Memory B cell (primary cell): ENCODE data around the gene CRMP1.
"Not testable (repeated sequence)": the region's sequence is repeated elsewhere in the genome, so short reads cannot be mapped to it uniquely, and the experiment has no call there.

Experiments
- ATAC-seq: fragments of 150-1000 bp; cut with Tn5 transposase; 2 replicates; pipeline ENCODE4 v1.10.0; 2021; ENCODE audit warnings: low read depth, mild to moderate bottlenecking, moderate library complexity
- DNase-seq, 2 donors: peaks; one replicate each; pipeline ENCODE4 v3.0.0; 2022; ENCODE audit warnings: low spot score in 2 of 2
- H3K27ac Mint-ChIP-seq: one replicate; pipeline ENCODE4 v1.8.0; 2022; ENCODE audit warnings: mild to moderate bottlenecking, moderate library complexity, mixed read lengths
- H3K27me3 Mint-ChIP-seq: one replicate; pipeline ENCODE4 v1.8.0; 2022; ENCODE audit warnings: mixed read lengths
- H3K36me3 Mint-ChIP-seq: one replicate; pipeline ENCODE4 v1.8.0; 2022; ENCODE audit warnings: mild to moderate bottlenecking, mixed read lengths
- H3K4me1 Mint-ChIP-seq: one replicate; pipeline ENCODE4 v1.8.0; 2022; ENCODE audit warnings: mixed read lengths
- H3K4me3 Mint-ChIP-seq: one replicate; pipeline ENCODE4 v1.8.0; 2022; ENCODE audit warnings: mild to moderate bottlenecking, moderate library complexity, mixed read lengths
- H3K9me3 Mint-ChIP-seq: one replicate; pipeline ENCODE4 v1.8.0; 2022; ENCODE audit warnings: mixed read lengths

The CRMP1 gene

DNA sequence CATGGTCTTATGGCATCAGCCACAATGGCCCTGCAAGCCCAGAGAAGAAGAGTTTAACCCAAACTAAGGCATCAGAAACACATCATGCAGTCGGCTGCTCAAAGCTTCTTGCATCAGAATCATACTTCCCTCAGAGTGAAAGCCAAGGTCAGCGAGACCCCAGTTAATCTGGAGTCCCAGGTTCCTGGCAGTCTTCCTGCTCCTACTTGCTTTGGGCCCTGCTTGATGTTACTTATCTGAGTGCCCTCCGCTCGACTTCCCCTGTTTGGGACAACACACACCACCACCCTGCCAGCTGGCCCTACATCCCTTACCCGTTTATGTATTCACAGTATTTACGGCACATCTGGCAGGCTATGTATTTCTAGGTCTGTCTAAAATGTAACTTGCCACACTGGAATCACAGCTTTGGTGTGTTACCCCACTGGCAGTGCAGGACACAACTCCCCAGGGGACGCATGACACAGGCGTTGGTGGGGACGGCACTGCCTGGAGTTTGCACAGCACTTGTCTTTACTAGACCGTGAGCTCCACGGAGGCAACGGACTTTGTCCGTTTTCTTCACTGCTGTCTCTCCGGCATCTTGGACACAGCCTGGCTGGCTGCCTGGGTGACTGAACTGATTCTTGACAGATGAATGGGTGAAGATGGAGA, 22.8 kb downstream of the CRMP1 start:
- H3K4me3 Mint-ChIP-seq: no peak overlapping the region
- DNase-seq (no peak), ATAC-seq (no peak)
- peaks cover 3% of the 10 kb centered on the region for H3K4me1 Mint-ChIP-seq
- peaks cover 9% of the 10 kb centered on the region for H3K27me3 Mint-ChIP-seq
- H3K36me3 Mint-ChIP-seq: no peaks in the 10 kb centered on the region
- H3K9me3 Mint-ChIP-seq: peaks cover 2% of the 10 kb centered on the region
- H3K27ac Mint-ChIP-seq: no peak overlapping the region

DNA sequence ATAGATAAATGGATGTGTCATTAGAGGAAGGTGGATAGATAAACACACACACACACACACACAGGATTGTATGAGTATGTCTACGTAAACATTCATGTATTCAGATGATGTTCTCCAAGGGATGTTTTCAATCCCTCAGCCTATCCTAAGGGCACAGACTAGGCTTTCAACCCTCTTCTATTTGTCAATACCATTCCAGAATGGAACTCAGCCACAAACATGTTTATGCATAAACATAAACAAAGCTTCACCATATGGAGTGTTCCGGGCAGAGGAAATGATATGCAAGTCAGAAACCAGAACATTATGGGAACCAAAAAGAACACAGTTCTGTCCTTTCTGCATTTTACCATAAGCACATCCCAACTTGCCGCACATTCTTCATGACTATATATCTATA, 25.0 kb downstream of the CRMP1 start:
- Mint-ChIP-seq H3K27me3 (peaks cover 5% of the 10 kb centered on the region), H3K4me3 (no peak overlapping the region), H3K36me3 (no peaks in the 10 kb centered on the region), H3K9me3 (peaks cover 2% of the 10 kb centered on the region), H3K4me1 (peaks cover 3% of the 10 kb centered on the region), H3K27ac (no peak overlapping the region)
- ATAC-seq: no peak
- DNase-seq: no peak

DNA sequence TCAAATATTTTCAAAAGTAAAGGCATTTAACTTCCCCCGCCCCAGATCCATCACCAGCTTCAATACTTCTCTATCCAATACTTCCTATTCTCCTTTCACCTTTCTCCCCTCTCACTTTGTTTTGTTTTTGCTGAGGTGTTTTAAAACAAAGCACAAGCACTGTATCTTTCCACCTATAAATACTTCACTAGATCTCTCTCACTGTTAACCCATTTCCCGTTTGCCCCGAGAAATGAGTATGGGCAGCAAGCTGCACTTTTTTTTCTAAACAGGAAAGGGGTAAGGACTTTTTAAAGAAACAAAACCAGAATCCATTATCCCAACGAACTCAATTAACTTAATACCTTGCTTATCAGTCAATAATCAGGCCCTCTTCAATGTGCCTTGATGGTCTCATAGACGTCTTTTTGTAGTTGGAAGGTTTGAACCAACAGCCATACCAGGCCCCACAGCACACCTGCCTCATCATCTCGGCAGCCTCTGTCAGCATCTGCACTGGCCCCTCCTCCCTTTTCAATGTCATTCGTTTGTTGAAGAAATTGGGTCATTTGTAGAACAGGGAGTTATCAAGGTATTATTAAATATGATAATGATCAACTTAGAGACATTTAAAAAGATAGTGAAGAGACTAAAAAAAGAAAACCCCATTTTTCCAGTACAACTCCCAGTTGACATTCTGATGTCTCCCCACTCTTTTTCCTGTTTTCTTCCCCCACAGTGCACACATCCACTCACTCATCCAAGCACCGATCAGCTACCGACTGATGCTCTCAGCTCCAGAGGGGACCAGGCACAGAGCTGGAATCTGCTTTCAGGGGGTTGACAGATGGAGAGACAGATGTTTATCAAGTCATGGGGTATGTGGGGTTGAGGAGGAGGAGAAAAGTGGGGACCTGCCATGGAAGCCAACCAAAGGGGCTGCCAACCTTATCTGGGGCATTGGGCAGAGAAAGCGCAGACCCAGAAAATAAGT, 25.8 kb downstream of the CRMP1 start:
- no peaks in the 10 kb centered on the region for H3K36me3 Mint-ChIP-seq
- H3K27me3 Mint-ChIP-seq: peaks cover 8% of the 10 kb centered on the region
- H3K4me1 Mint-ChIP-seq: peaks cover 3% of the 10 kb centered on the region
- no peak overlapping the region for H3K4me3 Mint-ChIP-seq
- DNase-seq (no peak), ATAC-seq (no peak)
- no peak overlapping the region for H3K27ac Mint-ChIP-seq
- H3K9me3 Mint-ChIP-seq: peaks cover 2% of the 10 kb centered on the region

DNA sequence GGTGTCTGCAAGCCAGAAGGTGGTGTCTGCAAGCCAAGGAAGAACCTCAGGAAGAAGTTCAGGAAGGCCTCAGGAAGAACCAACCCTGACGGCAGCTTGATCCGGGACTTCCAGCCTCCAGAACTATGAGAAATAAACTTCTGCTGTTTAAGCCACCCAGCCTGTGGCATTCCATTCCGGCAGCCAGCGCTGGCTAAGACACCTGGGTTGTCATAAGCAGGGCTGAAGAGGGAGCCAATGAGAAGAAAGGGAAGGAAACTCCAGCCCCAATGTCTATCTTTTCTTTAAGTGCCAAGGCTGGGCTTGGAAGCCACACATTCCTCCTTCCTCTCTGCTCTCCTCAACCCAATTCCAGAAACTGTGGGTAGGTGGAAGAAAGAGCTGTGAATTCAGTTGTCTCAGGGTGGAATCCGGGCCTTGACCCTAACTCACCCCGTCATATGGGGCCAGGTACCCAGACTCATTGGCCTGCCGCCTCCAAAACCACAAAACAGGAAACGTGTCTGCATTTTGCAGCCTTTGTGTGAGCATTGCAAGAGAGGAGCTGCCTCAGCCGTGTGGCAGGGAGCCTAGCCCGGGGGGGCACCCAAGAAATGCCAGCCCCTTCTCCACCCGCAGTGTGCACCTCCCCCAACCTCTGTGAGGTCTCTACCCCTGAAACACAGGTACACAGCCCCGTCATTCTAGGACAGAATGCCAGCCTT, 26.8 kb downstream of the CRMP1 start:
- peaks cover 2% of the 10 kb centered on the region for H3K9me3 Mint-ChIP-seq
- no peaks in the 10 kb centered on the region for H3K36me3 Mint-ChIP-seq
- H3K4me1 Mint-ChIP-seq: peaks cover 3% of the 10 kb centered on the region
- DNase-seq (no peak), ATAC-seq (no peak)
- no peak overlapping the region for H3K27ac Mint-ChIP-seq
- no peak overlapping the region for H3K4me3 Mint-ChIP-seq
- H3K27me3 Mint-ChIP-seq: peaks cover 9% of the 10 kb centered on the region

DNA sequence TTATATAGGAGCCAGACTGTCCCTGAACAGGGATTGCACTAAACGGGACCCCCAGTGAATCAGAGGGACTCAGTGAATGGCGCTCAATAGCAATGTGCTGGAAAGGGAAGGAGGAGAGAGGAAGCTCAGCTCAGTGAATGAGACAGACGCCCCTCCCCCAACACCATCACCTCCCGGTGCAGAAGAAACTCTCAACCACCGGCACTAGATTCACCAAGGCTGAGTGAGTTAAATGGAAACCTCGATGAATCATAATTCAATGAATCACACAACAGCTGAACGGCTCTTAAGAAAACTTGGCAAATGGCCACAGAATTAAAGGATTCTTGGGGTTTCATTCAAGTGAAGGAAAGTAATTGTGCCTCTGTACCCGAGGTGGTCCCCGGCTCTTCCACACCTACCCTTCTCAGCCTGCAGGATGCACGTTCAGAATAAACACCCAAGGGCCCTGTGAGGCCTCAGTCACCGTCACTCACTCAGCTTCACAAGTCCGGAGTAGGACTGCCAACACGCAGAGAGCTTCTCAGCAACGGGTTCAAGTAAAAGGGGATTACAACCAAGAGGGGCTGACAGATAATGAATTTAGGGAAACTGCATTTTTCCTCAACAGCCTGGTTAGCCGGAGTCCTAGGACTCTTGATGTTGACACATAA, 29.3 kb downstream of the CRMP1 start:
- ATAC-seq: no peak
- H3K4me3 Mint-ChIP-seq: no peak overlapping the region
- H3K9me3 Mint-ChIP-seq: no peaks in the 10 kb centered on the region

DNA sequence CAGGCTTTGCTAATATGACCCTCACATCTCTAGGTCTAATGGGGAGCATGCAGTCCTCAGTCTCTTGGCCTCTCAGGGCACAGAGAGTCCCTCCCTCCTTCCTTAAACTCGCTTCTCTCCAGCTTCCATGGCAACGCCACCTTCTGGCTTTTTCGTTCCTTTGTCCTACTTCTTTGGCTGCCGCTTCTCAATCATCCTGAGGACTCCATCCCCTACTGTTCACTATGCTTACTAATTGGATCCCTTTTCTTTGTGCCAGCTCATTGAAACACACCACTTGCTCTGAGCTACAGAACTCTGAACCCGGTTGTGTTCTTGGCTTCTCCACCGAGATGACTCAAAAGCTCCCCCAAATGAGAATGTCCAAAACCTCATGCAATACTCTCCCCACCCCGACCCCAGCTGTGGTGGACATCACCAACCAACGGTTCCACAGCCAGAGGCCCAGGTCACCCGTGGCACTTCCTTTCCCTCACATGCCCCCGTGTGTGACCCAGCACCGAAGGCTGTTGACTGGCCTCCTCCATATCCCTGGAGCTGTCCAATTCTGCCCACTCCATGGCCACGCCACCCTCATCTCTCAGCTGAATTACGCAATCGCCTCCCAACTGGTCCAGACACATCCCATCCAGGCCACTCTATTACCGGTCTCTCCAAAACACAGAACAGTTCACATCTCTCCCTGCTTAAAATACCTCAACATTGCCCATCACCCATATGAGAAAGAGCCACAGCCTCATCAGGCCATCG, 34.7 kb downstream of the CRMP1 start:
- no peak for DNase-seq
- Mint-ChIP-seq H3K27me3 (peaks cover 4% of the 10 kb centered on the region), H3K9me3 (no peaks in the 10 kb centered on the region)

More for the DNA sequence above, 29.3 kb downstream of the CRMP1 start:
- H3K4me1 Mint-ChIP-seq: no peaks in the 10 kb centered on the region
- H3K27me3 Mint-ChIP-seq: peaks cover 4% of the 10 kb centered on the region
- H3K36me3 Mint-ChIP-seq: no peaks in the 10 kb centered on the region
- no peak overlapping the region for H3K27ac Mint-ChIP-seq
- DNase-seq: no peak

DNA sequence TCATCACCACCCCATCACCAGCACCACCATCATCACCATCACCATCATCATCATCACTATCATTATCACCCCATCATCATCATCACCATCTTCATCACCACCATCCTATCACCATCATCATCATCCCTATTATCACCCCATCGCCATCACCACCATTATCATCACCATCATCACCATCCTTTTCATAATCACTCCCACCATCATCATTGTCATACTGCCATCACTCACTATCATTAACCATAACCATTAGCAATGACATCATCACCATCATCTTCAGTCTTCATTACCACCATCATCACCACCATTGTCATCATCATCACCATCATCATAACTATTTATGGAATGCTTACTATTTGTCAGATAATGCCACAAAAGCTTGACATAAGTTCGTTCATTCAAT, 35.7 kb downstream of the CRMP1 start:
- no peak overlapping the region for H3K4me3 Mint-ChIP-seq
- peaks cover 2% of the 10 kb centered on the region for H3K27me3 Mint-ChIP-seq
- no peaks in the 10 kb centered on the region for H3K4me1 Mint-ChIP-seq
- H3K9me3 Mint-ChIP-seq: no peaks in the 10 kb centered on the region
- ATAC-seq (no peak), DNase-seq (no peak)
- no peaks in the 10 kb centered on the region for H3K36me3 Mint-ChIP-seq
- no peak overlapping the region for H3K27ac Mint-ChIP-seq

More for the DNA sequence above, 34.7 kb downstream of the CRMP1 start:
- Mint-ChIP-seq H3K4me3 (no peak overlapping the region), H3K4me1 (no peaks in the 10 kb centered on the region), H3K27ac (no peak overlapping the region), H3K36me3 (no peaks in the 10 kb centered on the region)
- ATAC-seq: no peak

DNA sequence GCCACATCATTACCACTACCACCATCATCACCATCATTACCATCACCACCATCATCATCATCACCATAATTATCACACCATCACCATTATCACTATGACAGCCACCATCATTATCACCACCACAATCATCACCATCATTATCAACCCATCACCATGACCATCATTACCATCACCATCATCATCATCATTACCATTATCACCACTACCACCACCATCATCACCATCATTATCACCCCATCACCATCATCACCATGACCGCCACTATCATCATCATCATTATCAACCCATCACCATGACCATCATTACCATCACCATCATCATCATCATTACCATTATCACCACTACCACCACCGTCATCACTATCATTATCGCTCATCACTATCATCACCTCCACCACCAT, 36.5 kb downstream of the CRMP1 start:
- not testable (repeated sequence) for H3K36me3 Mint-ChIP-seq, H3K4me1 Mint-ChIP-seq, H3K27ac Mint-ChIP-seq, DNase-seq, H3K9me3 Mint-ChIP-seq, ATAC-seq, H3K4me3 Mint-ChIP-seq, H3K27me3 Mint-ChIP-seq

DNA sequence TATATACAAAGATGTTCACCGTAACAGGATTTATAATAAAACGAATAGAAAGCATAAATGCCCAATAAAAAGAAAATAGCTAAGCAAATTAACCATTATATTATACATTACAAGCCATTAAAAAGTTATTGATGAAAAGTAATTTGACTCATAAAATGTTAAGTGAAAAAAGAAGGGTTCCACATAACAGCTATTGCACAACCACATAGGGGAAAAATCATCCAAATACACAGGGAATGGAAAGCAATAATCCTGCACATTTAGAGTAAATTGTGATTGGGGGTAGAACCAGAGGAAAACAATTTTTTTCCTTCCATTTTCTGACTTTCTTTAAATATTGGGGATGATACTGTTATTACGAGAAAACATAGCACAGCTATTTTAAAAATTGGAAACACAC, 38.0 kb downstream of the CRMP1 start:
- ATAC-seq (no peak), DNase-seq (no peak)
- H3K27ac Mint-ChIP-seq: no peak overlapping the region
- peaks cover 5% of the 10 kb centered on the region for H3K27me3 Mint-ChIP-seq
- no peak overlapping the region for H3K4me3 Mint-ChIP-seq
- H3K9me3 Mint-ChIP-seq: no peaks in the 10 kb centered on the region
- H3K4me1 Mint-ChIP-seq: no peaks in the 10 kb centered on the region
- no peaks in the 10 kb centered on the region for H3K36me3 Mint-ChIP-seq

DNA sequence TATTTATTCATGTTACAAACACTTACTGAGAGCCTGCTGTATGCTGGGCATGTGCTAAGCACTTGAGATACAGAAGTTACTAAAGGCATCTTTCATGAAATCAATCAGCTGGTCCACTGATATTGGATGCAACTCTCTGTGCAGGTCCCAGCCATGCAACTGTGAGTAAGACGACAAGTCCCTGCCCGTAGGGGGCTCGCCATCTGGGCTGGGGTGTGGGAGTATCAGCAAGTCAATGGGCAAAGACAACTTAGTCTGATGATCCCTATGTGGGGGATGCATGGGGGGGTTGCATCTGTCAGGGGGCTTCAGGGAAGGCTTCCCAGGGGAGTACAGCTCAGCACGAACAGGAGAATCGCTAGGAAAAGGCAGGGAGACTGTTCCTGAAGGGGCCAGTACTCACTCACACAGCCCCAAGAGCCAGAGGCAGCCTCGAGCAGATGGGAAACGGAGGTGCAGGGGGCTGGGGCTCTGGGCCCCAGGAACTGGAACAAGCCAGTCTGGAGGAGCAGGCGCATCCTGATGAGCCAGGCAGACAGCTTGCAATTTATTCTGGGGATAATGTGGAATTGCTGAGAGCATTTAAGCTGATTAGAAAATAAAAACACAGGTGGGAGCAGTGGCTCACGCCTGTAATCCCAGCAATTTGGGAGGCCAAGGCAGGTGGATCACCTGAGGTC, 40.2 kb downstream of the CRMP1 start:
- Mint-ChIP-seq H3K4me3 (no peak overlapping the region), H3K9me3 (no peaks in the 10 kb centered on the region), H3K27me3 (peaks cover 7% of the 10 kb centered on the region), H3K27ac (no peak overlapping the region), H3K4me1 (no peaks in the 10 kb centered on the region), H3K36me3 (no peaks in the 10 kb centered on the region)
- ATAC-seq (no peak), DNase-seq (no peak)

DNA sequence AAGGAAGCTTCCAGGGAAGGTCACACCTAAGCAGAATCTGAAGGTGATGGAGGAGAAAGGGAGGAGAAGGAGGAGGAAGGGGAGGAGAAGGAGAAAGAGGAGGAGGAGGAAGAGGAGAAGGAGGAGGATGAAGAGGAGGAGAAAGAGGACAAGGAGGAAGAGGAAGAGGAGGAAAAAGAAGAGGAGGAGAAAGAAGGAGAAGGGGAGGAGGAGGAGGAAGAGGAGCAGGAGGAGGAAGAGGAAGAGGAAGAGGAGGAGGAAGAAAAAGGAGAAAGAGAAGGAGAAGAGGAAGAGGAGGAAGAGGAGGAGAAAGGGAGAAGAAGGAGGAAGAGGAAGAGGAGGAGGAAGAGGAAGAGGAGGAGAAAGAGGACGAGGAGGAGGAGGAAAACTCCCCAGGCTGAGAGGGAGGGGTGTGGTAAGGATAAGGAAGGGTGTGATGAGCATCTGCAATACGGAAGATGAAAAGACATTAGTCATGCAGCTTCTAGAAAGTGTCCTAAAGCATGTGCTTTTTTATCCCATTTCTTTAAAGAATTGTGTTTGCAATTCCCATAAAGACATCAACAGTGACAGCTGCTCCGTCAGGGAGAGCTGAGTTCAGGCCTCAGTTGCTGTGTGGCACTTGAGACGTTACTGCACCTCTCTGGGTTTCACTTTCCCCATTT, 41.1 kb downstream of the CRMP1 start:
- Mint-ChIP-seq H3K36me3 (no peaks in the 10 kb centered on the region), H3K27me3 (peaks cover 7% of the 10 kb centered on the region), H3K9me3 (no peaks in the 10 kb centered on the region), H3K4me1 (no peaks in the 10 kb centered on the region), H3K27ac (no peak overlapping the region), H3K4me3 (no peak overlapping the region)
- no peak for ATAC-seq
- no peak for DNase-seq

DNA sequence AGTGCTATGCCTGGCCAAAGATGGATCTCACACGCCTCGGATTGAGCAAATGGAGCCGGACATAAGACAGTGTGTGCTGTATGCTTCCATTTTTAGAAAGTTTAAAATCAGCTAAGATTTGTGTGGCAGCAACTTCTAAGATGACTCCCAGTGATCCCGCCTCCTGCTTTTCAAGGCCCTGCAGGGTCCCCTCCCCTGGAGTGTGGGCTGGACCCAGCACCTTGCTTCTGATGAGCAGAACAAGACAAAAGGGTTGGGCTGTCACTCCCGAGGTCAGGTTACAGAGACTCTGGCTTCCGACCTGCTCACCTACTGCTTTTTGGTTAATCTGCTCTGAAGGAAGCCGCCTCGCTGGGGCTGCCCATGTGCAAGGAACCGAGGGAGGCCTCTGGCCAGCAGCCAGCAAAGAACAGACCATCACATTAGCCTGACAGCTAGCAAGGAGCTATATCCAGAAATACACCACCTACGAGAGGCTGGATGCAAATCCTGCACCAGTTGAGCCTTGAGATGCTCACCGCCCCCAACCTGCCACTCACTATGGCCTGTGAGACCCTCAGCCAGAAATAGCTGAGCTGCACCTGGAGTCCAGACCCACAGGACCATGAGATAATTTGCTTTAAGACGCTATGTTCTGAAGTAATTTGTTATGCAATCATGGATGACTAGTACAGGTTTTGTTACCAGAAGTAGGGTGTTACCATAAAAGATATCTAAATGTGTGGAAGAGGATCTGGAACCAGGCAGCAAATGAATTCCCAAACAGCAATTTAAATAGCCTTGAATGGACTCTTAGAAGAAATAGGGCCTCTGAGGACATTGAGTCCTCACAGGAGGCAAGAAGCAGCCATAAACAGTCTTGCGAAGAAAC, 47.6 kb downstream of the CRMP1 start:
- ATAC-seq (no peak), DNase-seq (no peak)
- Mint-ChIP-seq H3K27ac (no peak overlapping the region), H3K4me3 (no peak overlapping the region), H3K27me3 (peaks cover 4% of the 10 kb centered on the region), H3K36me3 (no peaks in the 10 kb centered on the region), H3K4me1 (no peaks in the 10 kb centered on the region), H3K9me3 (peaks cover 2% of the 10 kb centered on the region)
